Fibroblast of villous mesenchyme (primary cell): ENCODE results near the gene TEX14. TPM values are rescaled to one million over a fixed set of nuclear protein-coding genes. Genes with fewer than 3 reads are reported as not detected.
"Not testable (repeated sequence)": the region's sequence is repeated elsewhere in the genome, so short reads cannot be mapped to it uniquely, and the experiment has no call there.

Source experiments
- DNase-seq: peaks from one replicate; pipeline ENCODE4 v3.0.0-alpha.2; 2010; ENCODE audit warnings: low read depth
- H3K4me3 ChIP-seq: 2 replicates; pipeline ENCODE4 v1.5.1; 2011; ENCODE audit warnings: low read depth, mild to moderate bottlenecking, low read length
- CTCF ChIP-seq: IDR thresholded peaks from 2 replicates; pipeline ENCODE4 v1.5.1; 2012; ENCODE audit warnings: low read depth, mild to moderate bottlenecking, low read length; ENCODE audit not compliant: insufficient read depth
- total RNA-seq: library from RNA; depleted of rRNA; stranded (reverse); fragments of >200 nt; gene quantifications from 2 replicates; pipeline ENCODE4 v1.2.3, GENCODE V29; 2012

TEX14 gene
- total RNA-seq, 1 donor, result 0.43 TPM

- peak overlapping the region; percentile 37 for H3K4me3 ChIP-seq
- no peak for TF ChIP-seq CTCF
- peak; percentile 73 for DNase-seq
Measured at GRCh38 chr17:58666858-58667267, 25.0 kb downstream of the TEX14 start.

- TF ChIP-seq CTCF, result no peak
- peak overlapping the region; percentile 20 for H3K4me3 ChIP-seq
- no peak for DNase-seq
Measured at GRCh38 chr17:58665946-58666857, 25.6 kb downstream of the TEX14 start.

- TF ChIP-seq CTCF, result no peak
- no peak overlapping the region for H3K4me3 ChIP-seq
- DNase-seq, result no peak
Measured at GRCh38 chr17:58664302-58664701, 27.5 kb downstream of the TEX14 start.

- peak overlapping the region; percentile 27 for H3K4me3 ChIP-seq
- DNase-seq, result no peak
Measured at GRCh38 chr17:58661499-58661898, 30.3 kb downstream of the TEX14 start.

GRCh38 chr17:58660621-58661020, 31.2 kb downstream of the TEX14 start:
- no peak overlapping the region for H3K4me3 ChIP-seq
- no peak for TF ChIP-seq CTCF
- no peak for DNase-seq

More at GRCh38 chr17:58661499-58661898, 30.3 kb downstream of the TEX14 start:
- TF ChIP-seq CTCF, result no peak

- peak overlapping the region; percentile 54 for H3K4me3 ChIP-seq
- not testable (repeated sequence) for DNase-seq
Measured at GRCh38 chr17:58659714-58660084, 32.1 kb downstream of the TEX14 start.

GRCh38 chr17:58658804-58659713, 32.8 kb downstream of the TEX14 start:
- DNase-seq, result peak; percentile 98
- peak overlapping the region; percentile 54 for H3K4me3 ChIP-seq
- TF ChIP-seq CTCF, result no peak

GRCh38 chr17:58657962-58658803, 33.7 kb downstream of the TEX14 start:
- not testable (repeated sequence) for DNase-seq, H3K4me3 ChIP-seq
